Upper lobe of right lung (tissue), 1 donor: ENCODE data around the gene USP37. TPM values are rescaled to one million over a fixed set of nuclear protein-coding genes. Genes with fewer than 3 reads are reported as not detected.
"Not testable (repeated sequence)": the region's sequence is repeated elsewhere in the genome, so short reads cannot be mapped to it uniquely, and the experiment has no call there.

Source experiments
- ATAC-seq: fragments of 200-7000 bp; cut with Tn5 transposase; one replicate; pipeline ENCODE4 v1.9.1; 2020; ENCODE audit warnings: mild to moderate bottlenecking, moderate library complexity
- DNase-seq: peaks from one replicate; pipeline ENCODE4 v3.0.0-alpha.2; 2020
- H3K27ac ChIP-seq: fragments of 200-600 bp; one replicate; pipeline ENCODE4 v1.8.0; 2022
- H3K27me3 ChIP-seq: fragments of 200-600 bp; one replicate; pipeline ENCODE4 v1.8.0; 2022; ENCODE audit warnings: mild to moderate bottlenecking
- H3K36me3 ChIP-seq: fragments of 200-600 bp; one replicate; pipeline ENCODE4 v1.8.0; 2022
- H3K4me1 ChIP-seq: fragments of 200-600 bp; one replicate; pipeline ENCODE4 v1.8.0; 2022
- H3K4me3 ChIP-seq: fragments of 200-600 bp; one replicate; pipeline ENCODE4 v1.8.0; 2022; ENCODE audit warnings: mild to moderate bottlenecking
- H3K9me3 ChIP-seq: fragments of 200-600 bp; one replicate; pipeline ENCODE4 v1.8.0; 2022
- CTCF ChIP-seq: fragments of 200-600 bp; IDR thresholded peaks from one replicate; pipeline ENCODE4 v1.8.0; 2022; ENCODE audit warnings: antibody characterized with exemption
- intact Hi-C: fragments of 100-400 bp; cut with DNase I; formaldehyde crosslinking; loops from one replicate; pipeline ENCODE4 v1.11.0; 2022
- total RNA-seq: library from RNA; stranded (reverse); fragmentation: NEBNext Ultra II Directional; extraction: Animal tissue kit (Norgen Biotek cat#: 25700); gene quantifications from one replicate; pipeline ENCODE4 v1.2.1, GENCODE V29; 2021
- donor health status: DM: no; HTN: yes; CAD: no; lungs with severe emphysema.

The USP37 gene
- total RNA-seq, 1 donor from 2014 or later: 13.8 TPM

- Histone ChIP-seq H3K27me3 (no peaks in the 10 kb centered on the region), H3K9me3 (no peaks in the 10 kb centered on the region), H3K27ac (no peak overlapping the region), H3K4me1 (peaks cover 27% of the 10 kb centered on the region), H3K4me3 (no peak overlapping the region), H3K36me3 (peaks cover 6% of the 10 kb centered on the region)
- intact Hi-C loops: no loop called here
- no peak for TF ChIP-seq CTCF
- ATAC-seq: no peak
- DNase-seq: no peak
These were observed 1.9 kb downstream of the USP37 start for GRCh38 chr2:218566296-218566695.

GRCh38 chr2:218564056-218564455 lies 4.1 kb downstream of the USP37 start:
- DNase-seq (no peak), ATAC-seq (no peak)
- Histone ChIP-seq H3K36me3 (peaks cover 24% of the 10 kb centered on the region), H3K27ac (no peak overlapping the region), H3K4me1 (peaks cover 11% of the 10 kb centered on the region), H3K9me3 (no peaks in the 10 kb centered on the region), H3K4me3 (no peak overlapping the region), H3K27me3 (no peaks in the 10 kb centered on the region)
- TF ChIP-seq CTCF: no peak
- intact Hi-C loops: no loop called here

GRCh38 chr2:218558986-218559385 lies 9.2 kb downstream of the USP37 start:
- ATAC-seq (no peak), DNase-seq (no peak)
- Histone ChIP-seq H3K4me1 (no peaks in the 10 kb centered on the region), H3K9me3 (no peaks in the 10 kb centered on the region), H3K36me3 (peaks cover 71% of the 10 kb centered on the region), H3K27ac (no peak overlapping the region), H3K4me3 (no peak overlapping the region), H3K27me3 (no peaks in the 10 kb centered on the region)
- intact Hi-C loops: no loop called here
- no peak for TF ChIP-seq CTCF

DNA sequence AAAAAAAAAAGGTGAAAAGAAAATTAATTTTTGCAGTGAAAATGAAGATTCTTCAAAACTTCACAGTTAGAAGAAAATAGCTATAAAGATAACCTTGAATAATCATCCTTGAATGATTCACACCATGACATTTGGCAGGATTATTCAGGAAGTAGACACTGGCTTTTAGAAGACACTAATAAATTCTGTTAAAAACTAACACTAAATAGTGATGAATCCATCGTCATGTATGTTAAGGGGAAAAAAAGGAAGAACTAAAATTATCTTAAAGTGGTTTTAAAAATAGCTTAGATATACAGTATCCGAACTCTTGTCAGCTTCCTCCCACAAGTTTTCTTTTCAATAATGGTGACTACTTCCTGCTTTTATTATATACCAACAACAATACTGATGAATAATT lies 10.2 kb downstream of the USP37 start:
- H3K27me3 ChIP-seq: no peaks in the 10 kb centered on the region
- peaks cover 81% of the 10 kb centered on the region for H3K36me3 ChIP-seq
- H3K9me3 ChIP-seq: no peaks in the 10 kb centered on the region
- ATAC-seq (no peak), DNase-seq (no peak)
- TF ChIP-seq CTCF: no peak
- H3K4me3 ChIP-seq: no peak overlapping the region
- intact Hi-C loops: no loop called here
- no peak overlapping the region for H3K27ac ChIP-seq
- no peaks in the 10 kb centered on the region for H3K4me1 ChIP-seq

- H3K9me3 ChIP-seq: no peaks in the 10 kb centered on the region
- DNase-seq: no peak
- H3K27me3 ChIP-seq: no peaks in the 10 kb centered on the region
- ATAC-seq: no peak
- intact Hi-C loops: no loop called here
- H3K27ac ChIP-seq: no peak overlapping the region
- H3K4me3 ChIP-seq: no peak overlapping the region
- TF ChIP-seq CTCF: no peak
- peaks cover 88% of the 10 kb centered on the region for H3K36me3 ChIP-seq
- H3K4me1 ChIP-seq: no peaks in the 10 kb centered on the region
These were observed 12.6 kb downstream of the USP37 start for GRCh38 chr2:218555527-218555926.

DNA sequence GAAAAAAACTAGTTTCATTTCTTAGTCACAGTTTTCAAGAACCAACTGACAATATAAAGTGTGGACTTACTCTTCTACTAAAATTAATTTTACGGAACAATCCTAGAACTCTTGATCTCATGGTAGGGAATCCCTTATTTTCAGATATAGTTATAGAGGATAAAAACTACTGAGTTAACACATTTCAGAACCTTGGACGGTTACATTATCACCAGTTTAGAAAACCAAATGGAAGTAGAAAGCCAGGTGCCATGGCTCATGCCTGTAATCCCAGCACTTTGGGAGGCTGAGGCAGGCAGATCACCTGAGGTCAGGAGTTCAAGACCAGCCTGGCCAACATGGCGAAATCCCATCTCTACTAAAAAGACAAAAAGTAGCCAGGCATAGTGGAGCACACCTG lies 13.9 kb downstream of the USP37 start:
- H3K27me3 ChIP-seq, DNase-seq, intact Hi-C loops, H3K27ac ChIP-seq, H3K9me3 ChIP-seq, ATAC-seq, H3K4me1 ChIP-seq, H3K4me3 ChIP-seq: not testable (repeated sequence)
- peaks cover 87% of the 10 kb centered on the region for H3K36me3 ChIP-seq
